Epithelial cell of proximal tubule (primary cell): Measurements from ENCODE around the gene CELF5. TPM values are rescaled to one million over a fixed set of nuclear protein-coding genes. Genes with fewer than 3 reads are reported as not detected.

Experiments used
- DNase-seq: peaks from one replicate; pipeline ENCODE4 v3.0.0-alpha.2; 2011; ENCODE audit warnings: low read depth
- H3K4me3 ChIP-seq: 2 replicates; pipeline ENCODE4 v1.5.1; 2011; ENCODE audit warnings: low read depth, mild to moderate bottlenecking, low read length
- total RNA-seq: library from RNA; depleted of rRNA; stranded (reverse); fragments of >200 nt; gene quantifications from 2 replicates; pipeline ENCODE4 v1.2.3, GENCODE V29; 2015
- TF ChIP-seq, protein P1 (sequence below): conservative IDR thresholded peaks from 2 replicates; pipeline ENCODE4 v1.5.1; 2012; ENCODE audit warnings: low read depth, mild to moderate bottlenecking, low read length

The CELF5 gene
- total RNA-seq, 1 donor from 2014 or later: not detected

- DNase-seq: no peak
- peak overlapping the region; percentile 54 for H3K4me3 ChIP-seq
- TF ChIP-seq, protein P1, sequence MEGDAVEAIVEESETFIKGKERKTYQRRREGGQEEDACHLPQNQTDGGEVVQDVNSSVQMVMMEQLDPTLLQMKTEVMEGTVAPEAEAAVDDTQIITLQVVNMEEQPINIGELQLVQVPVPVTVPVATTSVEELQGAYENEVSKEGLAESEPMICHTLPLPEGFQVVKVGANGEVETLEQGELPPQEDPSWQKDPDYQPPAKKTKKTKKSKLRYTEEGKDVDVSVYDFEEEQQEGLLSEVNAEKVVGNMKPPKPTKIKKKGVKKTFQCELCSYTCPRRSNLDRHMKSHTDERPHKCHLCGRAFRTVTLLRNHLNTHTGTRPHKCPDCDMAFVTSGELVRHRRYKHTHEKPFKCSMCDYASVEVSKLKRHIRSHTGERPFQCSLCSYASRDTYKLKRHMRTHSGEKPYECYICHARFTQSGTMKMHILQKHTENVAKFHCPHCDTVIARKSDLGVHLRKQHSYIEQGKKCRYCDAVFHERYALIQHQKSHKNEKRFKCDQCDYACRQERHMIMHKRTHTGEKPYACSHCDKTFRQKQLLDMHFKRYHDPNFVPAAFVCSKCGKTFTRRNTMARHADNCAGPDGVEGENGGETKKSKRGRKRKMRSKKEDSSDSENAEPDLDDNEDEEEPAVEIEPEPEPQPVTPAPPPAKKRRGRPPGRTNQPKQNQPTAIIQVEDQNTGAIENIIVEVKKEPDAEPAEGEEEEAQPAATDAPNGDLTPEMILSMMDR: peak; percentile 54
Measured at GRCh38 chr19:3275583-3276340, 51.3 kb downstream of the CELF5 start.

- no peak overlapping the region for H3K4me3 ChIP-seq
- TF ChIP-seq, protein P1: no peak
- no peak for DNase-seq
Measured at GRCh38 chr19:3276341-3276799, 51.9 kb downstream of the CELF5 start.

- H3K4me3 ChIP-seq: no peak overlapping the region
- TF ChIP-seq, protein P1: no peak
- no peak for DNase-seq
Measured at GRCh38 chr19:3277649-3278048, 53.2 kb downstream of the CELF5 start.

DNA sequence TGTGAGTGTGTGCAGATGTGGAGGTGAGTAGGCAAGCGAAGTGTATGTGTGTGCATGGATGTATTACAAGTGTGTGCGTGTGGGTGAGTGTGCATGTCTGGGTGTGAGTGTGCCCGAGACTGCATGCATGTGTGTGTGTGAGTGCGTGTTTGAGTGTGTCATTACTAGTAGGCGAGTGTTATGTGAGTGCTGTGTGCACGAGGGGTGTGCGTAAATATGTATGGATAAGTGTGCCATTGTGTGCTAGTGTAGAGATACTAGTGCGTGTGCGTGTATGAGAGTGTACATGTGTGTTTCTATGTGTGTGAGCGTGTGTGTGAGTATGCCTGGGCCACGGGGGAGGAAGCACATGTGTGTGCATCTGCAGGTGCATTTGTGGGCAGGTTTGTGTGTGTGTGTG is 53.8 kb downstream of the CELF5 start:
- no peak overlapping the region for H3K4me3 ChIP-seq
- TF ChIP-seq, protein P1: no peak
- no peak for DNase-seq

DNA sequence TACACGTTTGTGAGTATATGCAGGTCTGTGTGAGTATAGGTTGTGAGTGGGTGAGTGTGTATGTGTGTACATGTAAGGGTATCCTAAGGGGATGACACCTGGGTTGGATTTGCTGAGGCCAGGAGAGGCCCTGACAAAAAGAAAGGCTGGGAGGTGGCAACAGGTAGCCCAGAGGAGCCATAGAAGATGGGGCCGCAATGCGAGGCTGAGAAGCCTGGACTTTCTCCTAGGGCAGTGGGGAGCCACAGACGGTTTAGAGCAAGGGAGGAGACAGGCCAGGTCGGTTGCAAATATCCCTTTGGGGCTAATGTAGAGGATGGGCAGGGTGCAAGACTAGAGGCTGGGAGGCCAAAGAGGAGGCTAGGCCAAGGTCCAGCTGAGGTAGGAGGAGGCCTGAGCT is 54.3 kb downstream of the CELF5 start:
- TF ChIP-seq, protein P1: no peak
- DNase-seq: no peak
- H3K4me3 ChIP-seq: no peak overlapping the region

DNA sequence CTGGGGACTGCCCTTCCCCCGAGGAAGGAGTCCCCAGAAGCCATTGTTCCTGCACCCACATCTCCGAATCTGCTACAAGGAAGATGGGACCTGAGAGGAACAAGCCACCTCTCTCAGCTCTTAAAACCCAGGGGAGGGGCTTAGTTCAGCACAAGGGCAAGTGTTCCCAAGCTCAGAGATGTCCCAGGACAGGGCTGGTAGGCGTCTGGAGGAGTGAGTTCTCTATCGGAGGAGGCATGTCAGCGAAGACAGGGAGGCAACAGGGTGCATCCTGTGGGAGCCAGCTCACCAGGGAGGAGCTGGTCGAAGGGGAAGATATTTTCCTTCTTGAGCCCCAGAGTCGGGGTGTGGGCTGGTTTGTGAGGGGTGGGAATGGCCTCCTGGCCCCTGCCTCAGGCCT is 54.8 kb downstream of the CELF5 start:
- H3K4me3 ChIP-seq: no peak overlapping the region
- TF ChIP-seq, protein P1: no peak
- DNase-seq: no peak

DNA sequence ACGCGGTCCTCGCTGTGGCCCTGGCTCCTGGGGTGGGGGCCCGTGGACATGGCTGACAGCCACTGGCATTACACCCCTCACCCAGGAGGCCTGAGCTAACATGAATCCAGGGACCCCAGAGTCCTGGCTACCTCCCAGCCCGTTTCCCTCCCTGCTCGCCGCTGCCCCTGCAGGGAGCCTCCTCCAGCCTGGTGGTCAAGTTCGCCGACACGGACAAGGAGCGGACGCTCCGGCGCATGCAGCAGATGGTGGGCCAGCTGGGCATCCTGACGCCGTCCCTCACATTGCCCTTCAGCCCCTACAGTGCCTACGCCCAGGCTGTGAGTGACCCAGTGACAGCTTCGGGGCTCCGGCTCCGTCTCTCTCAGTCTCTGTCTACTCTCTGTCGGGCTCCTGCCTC is 56.6 kb downstream of the CELF5 start:
- no peak overlapping the region for H3K4me3 ChIP-seq
- TF ChIP-seq, protein P1: no peak
- DNase-seq: no peak
